Measurements from ENCODE around the gene SRD5A2.

The SRD5A2 gene

GRCh38 chr2:31483246-31483645 is 97.5 kb downstream of the SRD5A2 start:
- POLR2A ChIA-PET, result no interaction called here
- H3K36me3 ChIP-seq (ENCODE audit: control insufficient read depth in 2 of 2, insufficient read depth in 1 of 2, low read length in 2 of 2), result no peaks in the 10 kb centered on the region

GRCh38 chr2:31476511-31477180 is 104.1 kb downstream of the SRD5A2 start:
- POLR2A ChIA-PET, result no interaction called here
- TF ChIP-seq ZNF433 (tag by site-specific recombination; IDR thresholded peaks at IDR 0.05; ENCODE audit: low read depth), result no peak
- TF ChIP-seq SP2 (tag by site-specific recombination; IDR thresholded peaks at IDR 0.05), result no peak
- TF ChIP-seq ZBTB20 (tag by site-specific recombination; IDR thresholded peaks at IDR 0.05), result no peak
- TF ChIP-seq ZNF785 (tag by site-specific recombination; IDR thresholded peaks at IDR 0.05), result no peak
- no peak for TF ChIP-seq ZNF843 (tag by site-specific recombination; IDR thresholded peaks at IDR 0.05)
- no peak for TF ChIP-seq ZNF391 (tag by site-specific recombination; IDR thresholded peaks at IDR 0.05; ENCODE audit: borderline replicate concordance, low read depth)
- no peak for TF ChIP-seq KLF17 (tag by site-specific recombination; IDR thresholded peaks at IDR 0.05)
- Histone ChIP-seq H3K36me3 (ENCODE audit: control insufficient read depth in 2 of 2, insufficient read depth in 1 of 2, low read length in 2 of 2) (no peaks in the 10 kb centered on the region), H3K4me1 (ENCODE audit: control insufficient read depth, insufficient read depth, low read length) (no peaks in the 10 kb centered on the region), H3K27ac (ENCODE audit: extremely low read depth, low read depth, low read length) (no peak overlapping the region), H3K9me3 (ENCODE audit: control insufficient read depth, insufficient read depth, low read depth, low read length) (no peaks in the 10 kb centered on the region), H3K4me3 (ENCODE audit: low read depth, low read length) (no peak overlapping the region)
- CTCF ChIA-PET, result no interaction called here

More at GRCh38 chr2:31483246-31483645, 97.5 kb downstream of the SRD5A2 start:
- CTCF ChIA-PET, result interaction anchor here (0.6 kb wide), 1 partner anchor 234 kb away, joined by 3 read pairs; no protein-coding TSS in a partner anchor
- TF ChIP-seq KLF9 (tag by site-specific recombination; IDR thresholded peaks at IDR 0.05; ENCODE audit: low read depth) (no peak), KLF1 (tag by site-specific recombination; IDR thresholded peaks at IDR 0.05) (no peak), ZNF704 (tag by site-specific recombination; IDR thresholded peaks at IDR 0.05) (no peak), OVOL3 (tag by site-specific recombination; IDR thresholded peaks at IDR 0.05) (no peak), PRDM6 (tag by site-specific recombination; IDR thresholded peaks at IDR 0.05) (no peak), SCRT1 (tag by site-specific recombination; IDR thresholded peaks at IDR 0.05; ENCODE audit: borderline replicate concordance) (no peak), ZNF433 (tag by site-specific recombination; IDR thresholded peaks at IDR 0.05; ENCODE audit: low read depth) (no peak)
- TF ChIP-seq, protein P1, sequence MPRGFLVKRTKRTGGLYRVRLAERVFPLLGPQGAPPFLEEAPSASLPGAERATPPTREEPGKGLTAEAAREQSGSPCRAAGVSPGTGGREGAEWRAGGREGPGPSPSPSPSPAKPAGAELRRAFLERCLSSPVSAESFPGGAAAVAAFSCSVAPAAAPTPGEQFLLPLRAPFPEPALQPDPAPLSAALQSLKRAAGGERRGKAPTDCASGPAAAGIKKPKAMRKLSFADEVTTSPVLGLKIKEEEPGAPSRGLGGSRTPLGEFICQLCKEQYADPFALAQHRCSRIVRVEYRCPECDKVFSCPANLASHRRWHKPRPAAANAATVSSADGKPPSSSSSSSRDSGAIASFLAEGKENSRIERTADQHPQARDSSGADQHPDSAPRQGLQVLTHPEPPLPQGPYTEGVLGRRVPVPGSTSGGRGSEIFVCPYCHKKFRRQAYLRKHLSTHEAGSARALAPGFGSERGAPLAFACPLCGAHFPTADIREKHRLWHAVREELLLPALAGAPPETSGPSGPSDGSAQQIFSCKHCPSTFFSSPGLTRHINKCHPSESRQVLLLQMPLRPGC (tag by site-specific recombination; IDR thresholded peaks at IDR 0.05), result no peak
- TF ChIP-seq, protein P2, sequence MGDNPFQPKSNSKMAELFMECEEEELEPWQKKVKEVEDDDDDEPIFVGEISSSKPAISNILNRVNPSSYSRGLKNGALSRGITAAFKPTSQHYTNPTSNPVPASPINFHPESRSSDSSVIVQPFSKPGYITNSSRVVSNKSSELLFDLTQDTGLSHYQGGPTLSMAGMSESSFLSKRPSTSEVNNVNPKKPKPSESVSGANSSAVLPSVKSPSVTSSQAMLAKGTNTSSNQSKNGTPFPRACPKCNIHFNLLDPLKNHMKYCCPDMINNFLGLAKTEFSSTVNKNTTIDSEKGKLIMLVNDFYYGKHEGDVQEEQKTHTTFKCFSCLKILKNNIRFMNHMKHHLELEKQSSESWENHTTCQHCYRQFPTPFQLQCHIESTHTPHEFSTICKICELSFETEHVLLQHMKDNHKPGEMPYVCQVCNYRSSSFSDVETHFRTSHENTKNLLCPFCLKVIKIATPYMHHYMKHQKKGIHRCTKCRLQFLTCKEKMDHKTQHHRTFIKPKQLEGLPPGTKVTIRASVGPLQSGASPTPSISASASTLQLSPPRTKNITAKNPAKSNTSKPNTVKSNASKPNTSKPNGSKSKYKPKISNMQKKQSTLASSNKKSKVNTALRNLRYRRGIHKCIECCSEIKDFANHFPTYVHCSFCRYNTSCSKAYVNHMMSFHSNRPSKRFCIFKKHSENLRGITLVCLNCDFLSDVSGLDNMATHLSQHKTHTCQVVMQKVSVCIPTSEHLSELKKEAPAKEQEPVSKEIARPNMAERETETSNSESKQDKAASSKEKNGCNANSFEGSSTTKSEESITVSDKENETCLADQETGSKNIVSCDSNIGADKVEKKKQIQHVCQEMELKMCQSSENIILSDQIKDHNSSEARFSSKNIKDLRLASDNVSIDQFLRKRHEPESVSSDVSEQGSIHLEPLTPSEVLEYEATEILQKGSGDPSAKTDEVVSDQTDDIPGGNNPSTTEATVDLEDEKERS (tag by site-specific recombination; IDR thresholded peaks at IDR 0.05), result no peak
- TF ChIP-seq, protein P3, sequence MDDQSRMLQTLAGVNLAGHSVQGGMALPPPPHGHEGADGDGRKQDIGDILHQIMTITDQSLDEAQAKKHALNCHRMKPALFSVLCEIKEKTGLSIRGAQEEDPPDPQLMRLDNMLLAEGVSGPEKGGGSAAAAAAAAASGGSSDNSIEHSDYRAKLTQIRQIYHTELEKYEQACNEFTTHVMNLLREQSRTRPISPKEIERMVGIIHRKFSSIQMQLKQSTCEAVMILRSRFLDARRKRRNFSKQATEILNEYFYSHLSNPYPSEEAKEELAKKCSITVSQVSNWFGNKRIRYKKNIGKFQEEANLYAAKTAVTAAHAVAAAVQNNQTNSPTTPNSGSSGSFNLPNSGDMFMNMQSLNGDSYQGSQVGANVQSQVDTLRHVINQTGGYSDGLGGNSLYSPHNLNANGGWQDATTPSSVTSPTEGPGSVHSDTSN (CRISPR knock-in tag; IDR thresholded peaks at IDR 0.05), result no peak
- Histone ChIP-seq H3K4me1 (ENCODE audit: control insufficient read depth, insufficient read depth, low read length) (no peaks in the 10 kb centered on the region), H3K4me3 (ENCODE audit: low read depth, low read length) (no peak overlapping the region), H3K9me3 (ENCODE audit: control insufficient read depth, insufficient read depth, low read depth, low read length) (no peaks in the 10 kb centered on the region), H3K27ac (ENCODE audit: extremely low read depth, low read depth, low read length) (no peak overlapping the region)

All from HEK293 (cell line).